HepG2 (cell line): Measurements from ENCODE around the gene ANXA5. TPM values are rescaled to one million over a fixed set of nuclear protein-coding genes. Genes with fewer than 3 reads are reported as not detected.
A peak's percentile ranks its signal among the peaks of the same experiment; 100 is the strongest.

Experiments used
- ATAC-seq: fragments of 200-7000 bp; cut with Tn5 transposase; 3 replicates; pipeline ENCODE4 v1.9.1; 2020; ENCODE audit warnings: mild to moderate bottlenecking, moderate library complexity
- BruUV-seq: library from RNA; stranded (reverse); fragments of 400-500 nt; replicated peaks from 2 replicates; lab custom pipeline; 2021; lab: Mats Ljungman, UMichigan
- CTCF ChIA-PET: fragments of 300-600 bp; formaldehyde crosslinking; extraction: SDS; loops from one replicate; lab custom pipeline; 2021; ENCODE audit warnings: low total read pairs, inconsistent platforms, low intra/inter-chr PET ratio; lab: Yijun Ruan, JAX
- POLR2A ChIA-PET: fragments of 350-600 bp; sonication (Branson Sonifier 250); formaldehyde crosslinking; loops from one replicate; lab custom pipeline; 2020; ENCODE audit warnings: antibody characterized with exemption, inconsistent platforms; lab: Yijun Ruan, JAX
- DNase-seq: peaks from one replicate; pipeline ENCODE4 v3.0.0-alpha.2; 2015; ENCODE audit warnings: low spot score
- FAIRE-seq: peaks from 3 replicates; lab custom pipeline; 2011; peaks lifted over from hg19 to GRCh38; lab: Jason Lieb, UNC
- H2AFZ ChIP-seq: one replicate; pipeline ENCODE4 v1.6.1; 2011; ENCODE audit warnings: low read length, inconsistent platforms
- H3K27ac ChIP-seq: fragments of 300-600 bp; 3 replicates; pipeline ENCODE4 v1.8.0; 2011; ENCODE audit warnings: mixed run types, mild to moderate bottlenecking, mixed read lengths, low read length, inconsistent platforms; ENCODE audit not compliant: insufficient read depth; ENCODE audit errors: extremely low read length
- H3K27me3 ChIP-seq, 2 experiments: fragments of 200-600 bp in 1 of 2; 2 replicates in 1 of 2; 3 replicates in 1 of 2; pipeline versions ENCODE4 v1.6.0 to v1.8.0; 2011; ENCODE audit warnings: low read length in 2 of 2, mild to moderate bottlenecking in 2 of 2, moderate library complexity in 2 of 2, inconsistent platforms in 1 of 2; ENCODE audit not compliant: insufficient read depth in 2 of 2, control insufficient read depth in 1 of 2
- H3K36me3 ChIP-seq, 2 experiments: fragments of 200-600 bp in 1 of 2; replicated peaks in 1 of 2; 2 replicates in 1 of 2; 3 replicates in 1 of 2; pipeline versions ENCODE4 v1.5.1 to v1.8.0; 2011; ENCODE audit warnings: low read length in 2 of 2, inconsistent platforms in 1 of 2; ENCODE audit not compliant: insufficient read depth in 2 of 2, control insufficient read depth in 1 of 2
- H3K4me1 ChIP-seq: 2 replicates; pipeline ENCODE4 v1.5.1; 2012; ENCODE audit warnings: low read length, inconsistent platforms; ENCODE audit not compliant: insufficient read depth
- H3K4me2 ChIP-seq: 2 replicates; pipeline ENCODE4 v1.6.0; 2011; ENCODE audit warnings: low read depth, low read length, inconsistent platforms
- H3K4me3 ChIP-seq, 3 experiments: fragments of 200-600 bp in 1 of 3; sonication (generic), shearing (Covaris generic) in 1 of 3; replicated peaks in 1 of 3; 2 replicates each; pipeline ENCODE4 v1.5.1; 2011 to 2016; ENCODE audit warnings: low read length in 3 of 3, inconsistent platforms in 2 of 3, low read depth in 2 of 3, mild to moderate bottlenecking in 2 of 3, control low read depth in 1 of 3, mixed read lengths in 1 of 3; ENCODE audit not compliant: insufficient read depth in 1 of 3
- H3K79me2 ChIP-seq: one replicate; pipeline ENCODE4 v1.6.1; 2011; ENCODE audit warnings: low read length, inconsistent platforms; ENCODE audit not compliant: insufficient read depth
- H3K9ac ChIP-seq: 2 replicates; pipeline ENCODE4 v1.6.0; 2011; ENCODE audit warnings: mild to moderate bottlenecking, low read depth, low read length, inconsistent platforms; ENCODE audit not compliant: insufficient read depth
- H3K9me3 ChIP-seq: 2 replicates; pipeline ENCODE4 v1.5.1; 2012; ENCODE audit warnings: mild to moderate bottlenecking, low read length
- H4K20me1 ChIP-seq: 2 replicates; pipeline ENCODE4 v1.6.0; 2011; ENCODE audit warnings: inconsistent platforms, mild to moderate bottlenecking, low read length, moderate library complexity; ENCODE audit not compliant: insufficient read depth
- CEBPB ChIP-seq: IDR thresholded peaks from 2 replicates; pipeline ENCODE4 v1.6.1; 2011; ENCODE audit warnings: low read depth, low read length, improper control_type of control experiment, borderline replicate concordance
- CEBPG ChIP-seq: IDR thresholded peaks from 2 replicates; pipeline ENCODE4 v1.6.1; 2016
- HMG20A ChIP-seq: IDR thresholded peaks from 2 replicates; pipeline ENCODE4 v1.6.1; 2016; ENCODE audit warnings: borderline replicate concordance
- HNRNPL ChIP-seq: fragments of 200-400 bp; formaldehyde crosslinking; IDR thresholded peaks from 2 replicates; pipeline ENCODE4 v1.6.1; 2017; ENCODE audit warnings: mild to moderate bottlenecking, low read depth, low read length
- IRF2 ChIP-seq: IDR thresholded peaks from 2 replicates; pipeline ENCODE4 v1.6.1; 2018; ENCODE audit warnings: missing genetic modification reagents, missing compliant biosample characterization
- JUN ChIP-seq: sonication (generic); formaldehyde crosslinking; IDR thresholded peaks from 2 replicates; pipeline ENCODE4 v1.4.0; 2020; ENCODE audit warnings: mild to moderate bottlenecking, missing genetic modification reagents
- KDM6A ChIP-seq: IDR thresholded peaks from 2 replicates; pipeline ENCODE4 v1.6.1; 2016; ENCODE audit warnings: low read depth
- MIER3 ChIP-seq: IDR thresholded peaks from 2 replicates; pipeline ENCODE4 v1.6.1; 2016; ENCODE audit warnings: missing compliant biosample characterization, borderline replicate concordance
- RBFOX2 ChIP-seq: fragments of 200-400 bp; formaldehyde crosslinking; IDR thresholded peaks from 2 replicates; pipeline ENCODE4 v1.6.1; 2017; ENCODE audit warnings: low read depth, mild to moderate bottlenecking, low read length
- SAP130 ChIP-seq: IDR thresholded peaks from 2 replicates; pipeline ENCODE4 v1.6.1; 2016; ENCODE audit warnings: low read depth
- SIN3A ChIP-seq: IDR thresholded peaks from 2 replicates; pipeline ENCODE4 v1.6.1; 2011; ENCODE audit warnings: low read depth, mild to moderate bottlenecking, control low read depth, low read length, borderline replicate concordance
- SOX6 ChIP-seq, 2 experiments: fragments of 450-650 bp in 1 of 2; sonication (generic) in 1 of 2; formaldehyde crosslinking in 1 of 2; IDR thresholded peaks; 2 replicates each; pipeline versions ENCODE4 v1.4.0 to v1.6.1; 2017 to 2020; ENCODE audit warnings: antibody characterized with exemption in 1 of 2, mild to moderate bottlenecking in 1 of 2, missing genetic modification reagents in 1 of 2
- THYN1 ChIP-seq: sonication (generic); formaldehyde crosslinking; IDR thresholded peaks from 2 replicates; pipeline ENCODE4 v1.8.1; 2023; ENCODE audit warnings: low read depth, mild to moderate bottlenecking, moderate library complexity, missing genetic modification reagents, borderline replicate concordance
- ZBTB7B ChIP-seq: sonication (generic); formaldehyde crosslinking; IDR thresholded peaks from 2 replicates; pipeline ENCODE4 v1.4.0; 2020; ENCODE audit warnings: missing genetic modification reagents
- ZNF331 ChIP-seq: sonication (generic); formaldehyde crosslinking; IDR thresholded peaks from 2 replicates; pipeline ENCODE4 v1.4.0; 2020; ENCODE audit warnings: missing genetic modification reagents
- ZNF44 ChIP-seq: sonication (generic); formaldehyde crosslinking; IDR thresholded peaks from 2 replicates; pipeline ENCODE4 v1.5.1; 2020; ENCODE audit warnings: mild to moderate bottlenecking, missing genetic modification reagents
- ZNF614 ChIP-seq: IDR thresholded peaks from 2 replicates; pipeline ENCODE4 v1.6.1; 2018; ENCODE audit warnings: missing biosample characterization, missing genetic modification reagents, inconsistent platforms, borderline replicate concordance
- WGBS: methylation state at CpG from one replicate; pipeline ENCODE4 v1.1.6; 2017; ENCODE audit warnings: low lambda C conversion rate; 5-methylcytosine and 5-hydroxymethylcytosine counted together
- in situ Hi-C: cut with HindIII; loops from 2 replicates; pipeline ENCODE4 v1.10.0; 2017; ENCODE audit warnings: low pct_unique_long_range_greater_than_20kb; ENCODE audit not compliant: extremely low pct_ligation_motif_present
- intact Hi-C: fragments of 100-400 bp; cut with micrococcal nuclease; formaldehyde crosslinking; loops from one replicate; pipeline ENCODE4 v1.10.0; 2022; ENCODE audit not compliant: unreplicated experiment
- polyA plus RNA-seq, 8 experiments: library from polyadenylated mRNA; depleted of rRNA in 3 of 8; stranded (reverse) in 7 of 8; unstranded in 1 of 8; fragments of >200 nt; fragmentation: Illumina TruSeq in 4 of 8; extraction: Trizol in 4 of 8; gene quantifications; 2 replicates each; pipeline versions ENCODE4 v1.2.1 to v1.2.3, GENCODE V29; 2011 to 2016; ENCODE audit warnings: low read depth in 4 of 8, missing spikeins in 1 of 8, mixed read lengths in 1 of 8; ENCODE audit not compliant: insufficient read depth in 1 of 8
- total RNA-seq, 5 experiments: library from RNA; depleted of rRNA; stranded (reverse); fragments of >200 nt; fragmentation: Illumina TruSeq; extraction: Trizol; gene quantifications; 2 replicates each; pipeline ENCODE4 v1.2.3, GENCODE V29; 2016; ENCODE audit warnings: low read depth in 1 of 5
- TF ChIP-seq, protein P1 (sequence below): sonication (generic); formaldehyde crosslinking; IDR thresholded peaks from 2 replicates; pipeline ENCODE4 v1.4.0; 2020; ENCODE audit warnings: missing genetic modification reagents
- TF ChIP-seq, protein P2 (sequence below): sonication (generic); formaldehyde crosslinking; IDR thresholded peaks from 2 replicates; pipeline ENCODE4 v1.4.0; 2020; ENCODE audit warnings: mild to moderate bottlenecking, missing genetic modification reagents
- TF ChIP-seq, protein P3 (sequence below): sonication (generic); IDR thresholded peaks from 2 replicates; pipeline ENCODE4 v1.6.1; 2016; ENCODE audit warnings: low read depth, borderline replicate concordance
- TF ChIP-seq, protein P4 (sequence below): sonication (generic); formaldehyde crosslinking; IDR thresholded peaks from 2 replicates; pipeline ENCODE4 v1.8.0; 2022; ENCODE audit warnings: missing genetic modification reagents, low read depth, mild to moderate bottlenecking, borderline replicate concordance

Gene ANXA5
- total and polyA plus RNA-seq, 2 of the 13 experiments (the other 11 are each of a cell fraction or from before 2014, with no cell fraction given): 209 to 342 TPM

DNA sequence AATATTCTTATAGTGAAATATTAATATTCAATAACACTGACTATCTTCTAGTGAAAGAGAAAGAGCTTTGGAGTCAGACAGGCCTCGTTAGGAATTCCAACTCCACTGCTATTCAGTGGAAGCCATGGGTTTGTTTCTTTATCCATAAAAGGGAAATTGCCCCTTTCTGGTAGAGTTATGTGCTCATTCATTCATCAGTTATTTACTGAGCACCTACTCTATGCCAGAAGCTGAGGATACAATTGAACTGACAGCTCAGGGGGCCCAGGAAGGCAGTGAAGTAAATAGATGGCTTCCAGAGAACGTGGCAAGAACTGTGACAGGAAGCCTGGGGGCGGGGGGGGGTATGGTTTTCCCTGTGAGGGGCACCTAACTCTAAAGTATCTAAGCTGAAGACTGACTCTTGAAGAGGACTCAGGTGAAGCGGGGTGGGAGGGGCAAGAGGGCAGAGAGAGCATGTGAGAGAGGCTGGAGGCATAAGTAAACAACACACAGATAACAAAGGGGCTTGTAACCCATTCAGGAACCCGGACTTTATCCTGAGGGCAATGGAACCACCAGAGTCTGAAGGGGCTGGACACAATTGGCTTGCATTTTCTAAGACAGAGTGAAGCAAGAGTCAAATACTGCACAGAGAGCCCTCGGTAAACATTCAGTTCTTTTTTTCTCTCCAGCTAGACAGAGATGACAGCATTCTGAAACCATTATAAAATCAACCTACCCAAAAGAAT, 20.3 kb downstream of the ANXA5 start:
- intact Hi-C loops (loop anchor here (5.0 kb wide), 3 partner anchors 36 to 126 kb away; partner anchors contain the start of gene EXOSC9), in situ Hi-C loops (loop anchor here (10.0 kb wide), 1 partner anchor 48 kb away; no protein-coding TSS in a partner anchor)
- no peaks in the 10 kb centered on the region for H3K9me3 ChIP-seq
- ChIA-PET POLR2A (interaction anchor here (0.7 to 3.5 kb wide), 4 partner anchors 8 to 35 kb away, joined by 3 to 38 read pairs (median 4); partner anchors contain the start of gene ANXA5), CTCF (no interaction called here)
- 14% methylated on average over 6 of the region's 6 CpGs for WGBS
- H3K36me3 ChIP-seq: peaks cover 14 to 53% of the 10 kb centered on the region in 2 experiments
- H3K4me1 ChIP-seq: peaks cover 40% of the 10 kb centered on the region
- peak overlapping the region; percentile 75 for H3K27ac ChIP-seq
- FAIRE-seq: peak; percentile 92
- ATAC-seq: peak; percentile 92
- peak; percentile 88 for DNase-seq
- no peaks in the 10 kb centered on the region for H4K20me1 ChIP-seq
- H2AFZ ChIP-seq: no peak overlapping the region
- peak overlapping the region; percentile 46; the same call in 1 of the 2 replicates for H3K4me2 ChIP-seq
- H3K9ac ChIP-seq: 0 out of 2 replicates have a peak overlapping the region, but pooled peaks have one; percentile 7
- peaks cover 2% of the 10 kb centered on the region for H3K79me2 ChIP-seq
- no TSS peak for BruUV-seq
- H3K27me3 ChIP-seq: no peaks in the 10 kb centered on the region
- no peak overlapping the region; a peak in 1 of 6 replicates for H3K4me3 ChIP-seq
- TF ChIP-seq, protein P1, sequence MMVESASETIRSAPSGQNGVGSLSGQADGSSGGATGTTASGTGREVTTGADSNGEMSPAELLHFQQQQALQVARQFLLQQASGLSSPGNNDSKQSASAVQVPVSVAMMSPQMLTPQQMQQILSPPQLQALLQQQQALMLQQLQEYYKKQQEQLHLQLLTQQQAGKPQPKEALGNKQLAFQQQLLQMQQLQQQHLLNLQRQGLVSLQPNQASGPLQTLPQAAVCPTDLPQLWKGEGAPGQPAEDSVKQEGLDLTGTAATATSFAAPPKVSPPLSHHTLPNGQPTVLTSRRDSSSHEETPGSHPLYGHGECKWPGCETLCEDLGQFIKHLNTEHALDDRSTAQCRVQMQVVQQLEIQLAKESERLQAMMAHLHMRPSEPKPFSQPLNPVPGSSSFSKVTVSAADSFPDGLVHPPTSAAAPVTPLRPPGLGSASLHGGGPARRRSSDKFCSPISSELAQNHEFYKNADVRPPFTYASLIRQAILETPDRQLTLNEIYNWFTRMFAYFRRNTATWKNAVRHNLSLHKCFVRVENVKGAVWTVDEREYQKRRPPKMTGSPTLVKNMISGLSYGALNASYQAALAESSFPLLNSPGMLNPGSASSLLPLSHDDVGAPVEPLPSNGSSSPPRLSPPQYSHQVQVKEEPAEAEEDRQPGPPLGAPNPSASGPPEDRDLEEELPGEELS (CRISPR knock-in tag): peak; percentile 87
- TF ChIP-seq, protein P2, sequence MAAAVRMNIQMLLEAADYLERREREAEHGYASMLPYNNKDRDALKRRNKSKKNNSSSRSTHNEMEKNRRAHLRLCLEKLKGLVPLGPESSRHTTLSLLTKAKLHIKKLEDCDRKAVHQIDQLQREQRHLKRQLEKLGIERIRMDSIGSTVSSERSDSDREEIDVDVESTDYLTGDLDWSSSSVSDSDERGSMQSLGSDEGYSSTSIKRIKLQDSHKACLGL (CRISPR knock-in tag): no peak
- TF ChIP-seq MIER3 (CRISPR knock-in tag) (peak; percentile 45; the same call in 1 of the 2 replicates), SOX6 (IDR thresholded peaks at IDR 0.05) (no peak), SOX6 (CRISPR knock-in tag; IDR thresholded peaks at IDR 0.05) (peak; percentile 98), RBFOX2 (0 out of 2 replicates have a peak, but pooled peaks have one; percentile 25), ZNF331 (CRISPR knock-in tag) (0 out of 2 replicates have a peak, but pooled peaks have one; percentile 14), ZBTB7B (CRISPR knock-in tag) (peak; percentile 83; the same call in 1 of the 2 replicates), JUN (CRISPR knock-in tag) (no peak), SIN3A (peak; percentile 63; the same call in 1 of the 2 replicates), ZNF44 (CRISPR knock-in tag) (no peak), ZNF614 (CRISPR knock-in tag) (peak; percentile 30; the same call in 1 of the 2 replicates), KDM6A (CRISPR knock-in tag) (peak; percentile 59), SAP130 (CRISPR knock-in tag) (peak; percentile 56), HMG20A (CRISPR knock-in tag) (peak; percentile 44; the same call in 1 of the 2 replicates), CEBPB (peak; percentile 84), THYN1 (CRISPR knock-in tag) (no peak), HNRNPL (no peak), IRF2 (CRISPR knock-in tag) (peak; percentile 42; the same call in 1 of the 2 replicates), CEBPG (CRISPR knock-in tag) (peak; percentile 72)
- TF ChIP-seq, protein P3, sequence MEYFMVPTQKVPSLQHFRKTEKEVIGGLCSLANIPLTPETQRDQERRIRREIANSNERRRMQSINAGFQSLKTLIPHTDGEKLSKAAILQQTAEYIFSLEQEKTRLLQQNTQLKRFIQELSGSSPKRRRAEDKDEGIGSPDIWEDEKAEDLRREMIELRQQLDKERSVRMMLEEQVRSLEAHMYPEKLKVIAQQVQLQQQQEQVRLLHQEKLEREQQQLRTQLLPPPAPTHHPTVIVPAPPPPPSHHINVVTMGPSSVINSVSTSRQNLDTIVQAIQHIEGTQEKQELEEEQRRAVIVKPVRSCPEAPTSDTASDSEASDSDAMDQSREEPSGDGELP: peak; percentile 32; the same call in 1 of the 2 replicates
- TF ChIP-seq, protein P4, sequence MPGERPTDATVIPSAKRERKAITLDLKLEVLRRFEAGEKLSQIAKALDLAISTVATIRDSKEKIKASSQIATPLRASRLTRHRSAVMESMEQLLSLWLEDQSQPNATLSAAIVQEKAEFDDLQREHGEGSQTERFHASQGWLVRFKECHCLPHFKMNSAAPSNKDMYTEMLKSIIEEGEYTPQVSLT (CRISPR knock-in tag): no peak
